Measurements from ENCODE around the gene TGDS.

The TGDS gene

GRCh38 chr13:94579063-94579462 lies 16.9 kb downstream of the TGDS start:
- no peak for TF ChIP-seq CTCF (IDR thresholded peaks at IDR 0.05; ENCODE audit: poor library complexity, severe bottlenecking)
- peaks cover 98% of the 10 kb centered on the region for H3K36me3 ChIP-seq (ENCODE audit: low read depth)

GRCh38 chr13:94569615-94570014 lies 26.3 kb downstream of the TGDS start:
- Histone ChIP-seq H3K36me3 (ENCODE audit: low read depth) (peaks cover 32% of the 10 kb centered on the region), H3K27ac (ENCODE audit: poor library complexity, severe bottlenecking) (no peak overlapping the region), H3K9me3 (ENCODE audit: severe bottlenecking) (no peaks in the 10 kb centered on the region), H3K27me3 (ENCODE audit: insufficient read depth, poor library complexity, severe bottlenecking) (no peaks in the 10 kb centered on the region), H3K4me3 (ENCODE audit: severe bottlenecking) (no peak overlapping the region), H3K4me1 (ENCODE audit: insufficient read depth, poor library complexity, severe bottlenecking) (no peaks in the 10 kb centered on the region)
- ATAC-seq (ENCODE audit: low read depth) (no peak), DNase-seq (ENCODE audit: low spot score) (no peak)
- TF ChIP-seq CTCF (IDR thresholded peaks at IDR 0.05; ENCODE audit: poor library complexity, severe bottlenecking) = no peak

More at GRCh38 chr13:94579063-94579462, 16.9 kb downstream of the TGDS start:
- DNase-seq (ENCODE audit: low spot score) (no peak), ATAC-seq (ENCODE audit: low read depth) (no peak)
- no peaks in the 10 kb centered on the region for H3K9me3 ChIP-seq (ENCODE audit: severe bottlenecking)
- H3K4me1 ChIP-seq (ENCODE audit: insufficient read depth, poor library complexity, severe bottlenecking) = peaks cover 4% of the 10 kb centered on the region
- no peak overlapping the region for H3K27ac ChIP-seq (ENCODE audit: poor library complexity, severe bottlenecking)
- no peaks in the 10 kb centered on the region for H3K27me3 ChIP-seq (ENCODE audit: insufficient read depth, poor library complexity, severe bottlenecking)
- no peak overlapping the region for H3K4me3 ChIP-seq (ENCODE audit: severe bottlenecking)

GRCh38 chr13:94568443-94568842 lies 27.5 kb downstream of the TGDS start:
- ATAC-seq (ENCODE audit: low read depth) = no peak
- no peak for DNase-seq (ENCODE audit: low spot score)

GRCh38 chr13:94567581-94567980 lies 28.4 kb downstream of the TGDS start:
- Histone ChIP-seq H3K36me3 (ENCODE audit: low read depth) (peaks cover 13% of the 10 kb centered on the region), H3K27ac (ENCODE audit: poor library complexity, severe bottlenecking) (no peak overlapping the region), H3K4me1 (ENCODE audit: insufficient read depth, poor library complexity, severe bottlenecking) (no peaks in the 10 kb centered on the region), H3K27me3 (ENCODE audit: insufficient read depth, poor library complexity, severe bottlenecking) (no peaks in the 10 kb centered on the region), H3K4me3 (ENCODE audit: severe bottlenecking) (no peak overlapping the region), H3K9me3 (ENCODE audit: severe bottlenecking) (no peaks in the 10 kb centered on the region)
- ATAC-seq (ENCODE audit: low read depth) = no peak
- DNase-seq (ENCODE audit: low spot score) = no peak
- no peak for TF ChIP-seq CTCF (IDR thresholded peaks at IDR 0.05; ENCODE audit: poor library complexity, severe bottlenecking)

More at GRCh38 chr13:94568443-94568842, 27.5 kb downstream of the TGDS start:
- Histone ChIP-seq H3K9me3 (ENCODE audit: severe bottlenecking) (no peaks in the 10 kb centered on the region), H3K36me3 (ENCODE audit: low read depth) (peaks cover 20% of the 10 kb centered on the region), H3K4me3 (ENCODE audit: severe bottlenecking) (no peak overlapping the region), H3K27me3 (ENCODE audit: insufficient read depth, poor library complexity, severe bottlenecking) (no peaks in the 10 kb centered on the region), H3K4me1 (ENCODE audit: insufficient read depth, poor library complexity, severe bottlenecking) (no peaks in the 10 kb centered on the region), H3K27ac (ENCODE audit: poor library complexity, severe bottlenecking) (no peak overlapping the region)
- TF ChIP-seq CTCF (IDR thresholded peaks at IDR 0.05; ENCODE audit: poor library complexity, severe bottlenecking) = no peak

- H3K9me3 ChIP-seq (ENCODE audit: severe bottlenecking) = no peaks in the 10 kb centered on the region
- no peaks in the 10 kb centered on the region for H3K36me3 ChIP-seq (ENCODE audit: low read depth)
- H3K27me3 ChIP-seq (ENCODE audit: insufficient read depth, poor library complexity, severe bottlenecking) = no peaks in the 10 kb centered on the region
- H3K4me1 ChIP-seq (ENCODE audit: insufficient read depth, poor library complexity, severe bottlenecking) = no peaks in the 10 kb centered on the region
- no peak overlapping the region for H3K27ac ChIP-seq (ENCODE audit: poor library complexity, severe bottlenecking)
- DNase-seq (ENCODE audit: low spot score) (no peak), ATAC-seq (ENCODE audit: low read depth) (no peak)
- TF ChIP-seq CTCF (IDR thresholded peaks at IDR 0.05; ENCODE audit: poor library complexity, severe bottlenecking) = no peak
- no peak overlapping the region for H3K4me3 ChIP-seq (ENCODE audit: severe bottlenecking)
These were observed 34.8 kb downstream of the TGDS start for GRCh38 chr13:94561126-94561525.
